Upper lobe of left lung (tissue), 6 donors: ENCODE measurements around the gene LCOR. TPM values are rescaled to one million over a fixed set of nuclear protein-coding genes. Genes with fewer than 3 reads are reported as not detected.

Experiments
- ATAC-seq, 2 donors: fragments of 200-7000 bp; cut with Tn5 transposase; one replicate each; pipeline ENCODE4 v1.9.1; 2022; ENCODE audit warnings: mild to moderate bottlenecking in 2 of 2, moderate library complexity in 2 of 2; ENCODE audit not compliant: low FRiP score in 2 of 2
- DNase-seq, 2 donors: peaks; one replicate each; pipeline ENCODE4 v3.0.0-alpha.2; 2019 to 2020
- H3K27ac ChIP-seq, 4 donors: fragments of 200-600 bp; sonication (generic); one replicate each; pipeline ENCODE4 v1.5.1; 2016 to 2019
- H3K27me3 ChIP-seq, 4 donors: fragments of 200-600 bp; sonication (generic); one replicate each; pipeline ENCODE4 v1.5.1; 2017 to 2019
- H3K36me3 ChIP-seq, 4 donors: fragments of 200-600 bp; sonication (generic); one replicate each; pipeline ENCODE4 v1.5.1; 2016 to 2019
- H3K4me1 ChIP-seq, 4 donors: fragments of 200-600 bp; sonication (generic); one replicate each; pipeline ENCODE4 v1.5.1; 2018 to 2019
- H3K4me3 ChIP-seq, 4 donors: fragments of 200-600 bp; sonication (generic); one replicate each; pipeline ENCODE4 v1.5.1; 2017 to 2019; ENCODE audit warnings: mild to moderate bottlenecking in 2 of 4, moderate library complexity in 1 of 4
- H3K9me3 ChIP-seq, 4 donors: fragments of 200-600 bp; sonication (generic); one replicate each; pipeline ENCODE4 v1.5.1; 2018 to 2019
- CTCF ChIP-seq, 6 experiments: fragments of 450-650 bp in 4 of 6; fragments of 200-600 bp in 2 of 6; sonication (generic) in 2 of 6; IDR thresholded peaks; one replicate each; pipeline ENCODE4 v1.5.1; 2016 to 2019; ENCODE audit warnings: antibody characterized with exemption in 6 of 6
- EP300 ChIP-seq, 4 donors: sonication (generic); formaldehyde crosslinking; IDR thresholded peaks; one replicate each; pipeline ENCODE4 v1.5.1; 2017; ENCODE audit warnings: antibody characterized with exemption in 4 of 4, control low read depth in 2 of 4
- POLR2A ChIP-seq, 4 donors: fragments of 450-650 bp; IDR thresholded peaks; one replicate each; pipeline ENCODE4 v1.5.1; 2016 to 2017; ENCODE audit warnings: antibody characterized with exemption in 4 of 4, mild to moderate bottlenecking in 2 of 4
- POLR2AphosphoS5 ChIP-seq, 2 donors: sonication (generic); formaldehyde crosslinking; IDR thresholded peaks; one replicate each; pipeline ENCODE4 v1.5.1; 2017; ENCODE audit warnings: antibody characterized with exemption in 2 of 2
- WGBS, 2 donors: methylation state at CpG; one replicate each; pipeline ENCODE4 v1.1.5; 2017 to 2018; 5-methylcytosine and 5-hydroxymethylcytosine counted together
- total RNA-seq, 6 donors: library from RNA; depleted of rRNA in 4 of 6; stranded (reverse); fragments of >200 nt in 4 of 6; gene quantifications; one replicate each; pipeline versions ENCODE4 v1.1.0 to v1.2.1, GENCODE V29; 2016 to 2021
- donor health status: DM: no; HTN: no; CAD: no; lungs with moderate emphysema.
- donor health status: DM: no; HTN: yes; CAD: no; lungs with severe emphysema.

LCOR gene
- total RNA-seq, 6 donors from 2014 or later = 18.6 to 54.7 (median 28.0) TPM

DNA sequence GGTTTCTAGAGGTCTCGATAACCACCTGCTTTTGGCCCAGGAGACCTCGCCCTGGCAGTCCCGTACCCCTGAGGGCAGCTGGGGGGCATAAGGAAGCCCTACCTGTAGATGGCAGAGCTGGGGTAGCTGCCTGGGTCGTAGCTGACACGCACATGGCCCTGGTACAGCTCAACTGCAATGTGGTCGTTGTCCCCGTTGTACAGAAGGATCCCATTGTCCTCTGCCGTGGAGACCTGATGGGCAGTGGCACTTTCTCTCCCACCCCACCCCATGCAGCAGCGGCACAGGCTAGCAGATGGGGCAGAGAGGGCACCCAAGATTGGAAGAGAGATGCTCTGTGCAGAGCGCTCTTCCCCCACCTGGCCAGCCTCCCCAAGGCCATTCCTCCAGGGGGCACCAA, 172.5 kb downstream of the LCOR start:
- WGBS, 2 donors = 87% methylated on average over 10 of the region's 10 CpGs; no CpG with 5 or more reads in 1 of the 2 donors
- peak in 1 of 2 donors; percentile 17 for DNase-seq
- no peak overlapping the region for H3K4me3 ChIP-seq
- no peak for ATAC-seq
- H3K36me3 ChIP-seq = no peaks in the 10 kb centered on the region
- no peaks in the 10 kb centered on the region for H3K4me1 ChIP-seq
- H3K27me3 ChIP-seq = no peaks in the 10 kb centered on the region
- TF ChIP-seq CTCF (IDR thresholded peaks at IDR 0.05) (no peak), POLR2AphosphoS5 (IDR thresholded peaks at IDR 0.05) (no peak), EP300 (IDR thresholded peaks at IDR 0.05) (no peak), POLR2A (IDR thresholded peaks at IDR 0.05) (no peak)
- H3K9me3 ChIP-seq = peaks cover 0 to 15% (median 12%) of the 10 kb centered on the region in 4 donors
- H3K27ac ChIP-seq = no peak overlapping the region

- Histone ChIP-seq H3K4me1 (no peaks in the 10 kb centered on the region), H3K4me3 (no peak overlapping the region), H3K27me3 (no peaks in the 10 kb centered on the region), H3K36me3 (no peaks in the 10 kb centered on the region), H3K9me3 (peaks cover 0 to 15% (median 12%) of the 10 kb centered on the region in 4 donors), H3K27ac (no peak overlapping the region)
- DNase-seq (no peak), ATAC-seq (no peak)
- TF ChIP-seq POLR2AphosphoS5 (IDR thresholded peaks at IDR 0.05) (no peak), POLR2A (IDR thresholded peaks at IDR 0.05) (no peak), CTCF (IDR thresholded peaks at IDR 0.05) (no peak), EP300 (IDR thresholded peaks at IDR 0.05) (no peak)
- WGBS, 2 donors = 88 to 89% methylated on average over 5 of the region's 5 CpGs
Measured at GRCh38 chr10:97005349-97005748, 173.3 kb downstream of the LCOR start.

DNA sequence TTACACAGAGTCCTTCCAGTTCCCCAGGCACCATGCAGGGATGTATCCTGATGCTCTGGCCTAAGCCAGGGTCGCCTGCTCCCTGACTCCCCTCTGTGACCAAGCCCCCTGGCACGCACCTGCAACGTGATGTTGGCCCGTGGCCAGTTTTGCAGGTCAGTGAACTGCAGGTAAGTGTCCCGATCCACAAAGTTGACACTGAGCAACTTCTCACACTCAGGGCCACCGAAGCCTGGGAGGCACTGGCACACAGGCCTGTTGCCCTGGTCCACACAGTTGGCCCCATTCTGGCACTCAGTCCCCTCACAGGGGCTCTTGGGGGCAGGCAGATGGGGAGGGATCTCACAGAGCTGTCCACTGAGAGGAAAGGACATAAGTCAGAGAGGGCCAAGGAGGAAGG, 174.3 kb downstream of the LCOR start:
- TF ChIP-seq CTCF (IDR thresholded peaks at IDR 0.05) = no peak
- TF ChIP-seq POLR2A (IDR thresholded peaks at IDR 0.05) = no peak
- TF ChIP-seq POLR2AphosphoS5 (IDR thresholded peaks at IDR 0.05) = no peak
- ATAC-seq (no peak), DNase-seq (no peak)
- no peaks in the 10 kb centered on the region for H3K36me3 ChIP-seq
- 82% methylated on average over 6 of the region's 6 CpGs; no CpG with 5 or more reads in 1 of the 2 donors for WGBS, 2 donors
- H3K4me3 ChIP-seq = no peak overlapping the region
- H3K27me3 ChIP-seq = no peaks in the 10 kb centered on the region
- H3K4me1 ChIP-seq = no peaks in the 10 kb centered on the region
- peaks cover 0 to 15% (median 12%) of the 10 kb centered on the region in 4 donors for H3K9me3 ChIP-seq
- H3K27ac ChIP-seq = no peak overlapping the region

- no peak for ATAC-seq
- 100% methylated on average over 1 of the region's 1 CpG for WGBS, 2 donors
- DNase-seq = no peak
- Histone ChIP-seq H3K27me3 (no peaks in the 10 kb centered on the region), H3K36me3 (no peaks in the 10 kb centered on the region), H3K27ac (no peak overlapping the region), H3K4me1 (no peaks in the 10 kb centered on the region), H3K9me3 (peaks cover 0 to 15% (median 12%) of the 10 kb centered on the region in 4 donors), H3K4me3 (no peak overlapping the region)
- TF ChIP-seq CTCF (IDR thresholded peaks at IDR 0.05) (no peak), POLR2AphosphoS5 (IDR thresholded peaks at IDR 0.05) (no peak), POLR2A (IDR thresholded peaks at IDR 0.05) (no peak), EP300 (IDR thresholded peaks at IDR 0.05) (no peak)
Measured at GRCh38 chr10:97007417-97007816, 175.3 kb downstream of the LCOR start.

DNA sequence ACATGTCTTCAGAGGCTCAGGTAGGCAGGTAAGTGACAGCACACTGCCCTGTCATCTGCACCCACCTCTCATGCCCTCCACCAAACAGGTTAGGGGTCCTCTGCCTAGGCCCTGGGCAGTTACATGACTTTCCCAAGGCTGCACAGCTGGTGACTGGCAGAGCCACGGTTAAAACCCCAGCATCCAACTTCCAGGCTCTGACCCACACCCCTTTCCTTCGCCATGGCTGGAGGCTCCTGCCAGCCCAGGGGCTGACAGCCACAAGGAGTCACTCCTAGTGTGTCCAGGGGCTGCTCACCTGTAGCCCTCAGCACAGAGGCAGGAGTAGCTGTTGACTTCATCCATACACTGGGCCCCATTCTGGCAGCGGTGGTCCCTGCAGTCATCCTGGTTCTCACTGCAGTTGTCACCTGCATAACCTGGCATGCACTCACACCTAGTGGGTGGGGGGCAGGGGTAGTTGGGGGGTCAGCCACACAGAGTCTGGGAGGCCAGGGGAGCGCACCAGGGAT, 178.7 kb downstream of the LCOR start:
- Histone ChIP-seq H3K27me3 (no peaks in the 10 kb centered on the region), H3K4me3 (no peak overlapping the region), H3K9me3 (peaks cover 0 to 15% (median 12%) of the 10 kb centered on the region in 4 donors), H3K27ac (no peak overlapping the region), H3K4me1 (no peaks in the 10 kb centered on the region), H3K36me3 (no peaks in the 10 kb centered on the region)
- WGBS, 2 donors = 80 to 88% methylated on average over 2 to 4 of the region's 4 CpGs
- TF ChIP-seq EP300 (IDR thresholded peaks at IDR 0.05) (no peak), POLR2A (IDR thresholded peaks at IDR 0.05) (no peak), POLR2AphosphoS5 (IDR thresholded peaks at IDR 0.05) (no peak), CTCF (IDR thresholded peaks at IDR 0.05) (no peak)
- ATAC-seq (peak; percentile 10 to 15), DNase-seq (no peak)
